NCI-H748 (cell line): ENCODE results near the gene C10orf95.
A peak's percentile ranks its signal among the peaks of the same experiment; 100 is the strongest.

Experiments
- DNase-seq: peaks from one replicate; lab custom pipeline; 2025; ENCODE audit not compliant: unreplicated experiment; lab: John Stamatoyannopoulos, UW

The C10orf95 gene

GRCh38 chr10:102435529-102436233 lies 15.7 kb downstream of the C10orf95 start:
- DNase-seq, result no peak

GRCh38 chr10:102435133-102435497 lies 16.2 kb downstream of the C10orf95 start:
- no peak for DNase-seq

GRCh38 chr10:102434394-102435132 lies 16.8 kb downstream of the C10orf95 start:
- no peak for DNase-seq

DNA sequence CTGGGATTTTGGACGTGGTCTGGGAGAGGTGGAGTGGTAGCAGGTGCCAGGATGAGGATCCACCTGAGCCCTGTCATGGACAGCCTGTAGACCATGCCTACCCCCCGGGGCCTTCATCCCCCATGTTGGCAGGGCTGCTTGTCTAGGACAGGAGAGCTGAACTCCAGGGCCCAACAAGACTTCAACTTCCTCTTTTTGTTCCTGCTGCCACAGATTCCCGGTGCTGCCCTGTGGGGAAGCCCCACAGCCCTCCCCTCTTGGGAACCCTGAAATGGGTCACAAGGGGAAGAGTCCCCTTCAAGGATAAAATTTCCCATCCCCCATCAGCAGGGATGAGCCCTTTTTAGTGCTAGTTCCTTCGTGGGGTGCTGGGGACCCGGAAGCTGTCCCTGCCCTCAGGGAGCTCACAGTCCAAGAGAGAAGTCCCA lies 17.7 kb downstream of the C10orf95 start:
- DNase-seq, result no peak

DNA sequence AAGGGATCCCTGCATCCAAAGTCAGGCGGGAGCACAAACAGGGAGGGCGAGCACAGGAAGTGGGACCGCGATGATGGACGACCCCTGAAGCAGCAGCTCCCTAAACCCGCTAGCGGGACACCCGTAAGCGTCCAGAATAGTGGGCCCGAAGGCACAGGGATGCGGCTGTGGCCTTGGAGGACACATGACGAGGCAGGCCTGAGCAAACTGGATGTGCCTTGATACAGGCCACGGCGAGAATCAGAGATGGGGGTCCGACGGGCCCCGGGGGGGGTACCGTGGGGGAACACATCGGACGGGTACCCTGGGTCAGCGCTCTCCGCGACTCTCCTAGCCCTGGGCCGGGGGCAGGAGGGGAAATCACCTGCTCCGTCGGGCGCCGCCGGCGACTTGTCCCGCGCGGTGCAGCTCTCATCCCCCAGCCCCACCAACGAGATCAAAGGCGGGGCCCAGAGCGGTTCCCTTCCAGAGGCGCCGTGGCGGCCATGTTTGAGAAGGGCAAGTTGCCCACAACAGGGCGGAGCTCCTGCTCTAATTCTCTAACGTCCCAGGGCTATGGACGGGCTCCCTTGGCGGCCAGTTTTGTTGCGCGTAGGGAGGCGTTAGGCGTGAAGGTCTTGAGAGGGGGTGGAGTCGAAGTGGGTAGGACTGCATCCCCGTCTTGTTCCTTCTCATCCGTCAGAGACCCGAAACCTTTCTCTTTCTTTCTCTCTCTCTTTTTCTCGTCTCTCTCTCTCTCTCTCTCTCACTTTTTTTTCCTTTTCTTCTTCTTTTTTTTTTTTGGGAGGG lies 19.0 kb downstream of the C10orf95 start, which contains the start of gene CUEDC2:
CUEDC2 (minus strand) TSS at position 413 of the 789 bp plus-strand sequence. CDS start 7,386 bp downstream, outside the sequence.
- DNase-seq, result peak; percentile 94

DNA sequence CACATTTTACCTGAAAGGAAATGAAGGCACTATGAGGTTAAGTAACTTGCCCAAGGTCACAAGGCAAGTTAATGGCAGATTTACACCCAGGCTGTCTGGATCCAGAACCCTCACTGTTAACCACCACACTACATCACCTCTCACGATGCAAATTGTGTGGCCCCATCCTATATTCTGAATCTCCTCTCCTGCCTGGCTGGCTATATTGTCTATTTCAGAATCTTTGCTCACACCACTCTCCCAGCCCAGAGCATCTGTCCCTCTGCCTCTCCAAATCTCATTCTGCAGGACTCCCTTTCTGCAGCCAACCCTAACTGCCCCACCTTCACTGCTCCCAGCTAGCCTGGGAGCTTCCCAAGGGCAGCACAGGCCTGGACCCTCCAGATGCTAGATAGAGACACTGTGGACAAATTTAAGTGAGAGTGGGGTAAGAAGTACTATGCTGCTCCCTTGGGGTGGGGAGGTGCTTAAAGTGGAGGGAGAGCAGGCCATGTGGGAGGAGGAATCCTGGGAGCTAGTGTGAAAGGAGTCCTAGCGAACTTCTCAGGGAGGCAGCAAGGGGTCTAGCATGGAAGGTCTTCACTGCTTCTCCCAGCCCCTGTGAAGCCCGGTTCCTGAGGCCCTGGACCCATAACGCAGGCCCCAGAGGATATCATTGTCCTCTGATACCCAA lies 19.8 kb downstream of the C10orf95 start:
- DNase-seq, result peak; percentile 29

DNA sequence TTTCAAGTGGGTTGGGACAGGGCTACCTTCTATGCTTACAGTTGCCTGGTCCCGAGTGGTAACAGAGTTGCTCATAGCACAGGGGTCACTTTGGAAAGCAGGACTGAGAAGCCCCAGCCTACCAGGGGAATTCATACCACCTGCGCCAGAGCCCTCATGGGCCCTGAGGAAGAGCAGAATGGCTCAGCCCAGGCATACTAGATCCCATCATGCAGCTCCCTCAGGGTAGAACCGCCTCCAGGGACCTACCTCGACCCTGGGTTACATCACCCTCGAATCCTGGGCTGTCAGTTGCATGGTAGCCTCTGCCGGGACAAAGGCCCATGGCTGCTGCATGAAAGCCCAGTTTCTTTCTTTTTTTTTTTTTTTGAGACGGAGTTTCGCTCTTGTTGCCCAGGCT lies 21.9 kb downstream of the C10orf95 start:
- no peak for DNase-seq

DNA sequence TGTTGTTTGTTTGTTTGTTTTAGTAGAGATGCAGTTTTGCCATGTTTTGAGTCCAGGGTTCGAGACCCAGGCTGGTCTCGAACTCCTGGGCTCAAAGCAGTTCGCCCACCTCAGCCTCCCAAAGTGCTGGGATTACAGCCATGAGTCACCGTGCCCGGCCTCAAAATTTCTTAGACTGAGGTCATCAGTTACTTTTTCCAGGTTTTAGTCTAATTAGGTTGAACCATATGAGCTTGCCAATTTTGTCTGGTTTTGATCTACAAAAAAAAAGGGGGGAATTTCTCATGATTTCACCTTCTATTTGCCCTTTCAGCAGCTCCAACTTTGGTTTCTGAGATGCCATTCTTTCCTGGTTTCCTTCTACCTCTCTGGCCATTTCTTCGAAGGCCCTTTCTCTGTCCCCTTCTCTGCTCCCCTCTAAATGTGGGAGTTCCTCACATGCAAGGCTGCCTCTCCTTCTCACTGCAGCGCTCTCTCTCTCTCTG lies 24.5 kb downstream of the C10orf95 start:
- no peak for DNase-seq

DNA sequence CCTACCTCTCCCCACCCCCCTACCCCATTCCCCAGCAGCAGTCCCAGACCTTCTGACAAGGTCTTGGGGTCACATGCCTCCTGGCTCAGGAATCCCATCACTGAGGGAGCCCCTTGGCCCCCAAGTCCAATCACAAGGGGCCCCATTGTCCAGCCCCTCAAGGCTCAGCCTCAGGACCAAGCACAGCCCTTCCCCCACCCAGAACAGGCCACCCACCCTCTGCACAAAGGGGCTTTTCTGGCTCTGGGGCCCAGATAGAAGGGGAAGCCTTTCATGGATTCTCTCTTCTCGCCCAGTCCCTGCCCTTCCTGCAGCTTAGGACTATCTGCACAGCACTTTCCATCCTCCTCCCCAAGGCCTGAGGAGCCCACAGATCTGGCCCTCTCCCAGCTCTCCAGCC lies 25.9 kb downstream of the C10orf95 start:
- DNase-seq, result no peak

GRCh38 chr10:102424916-102425315 lies 26.4 kb downstream of the C10orf95 start:
- no peak for DNase-seq

- DNase-seq, result no peak
Observed at GRCh38 chr10:102424145-102424544, 27.2 kb downstream of the C10orf95 start.

DNA sequence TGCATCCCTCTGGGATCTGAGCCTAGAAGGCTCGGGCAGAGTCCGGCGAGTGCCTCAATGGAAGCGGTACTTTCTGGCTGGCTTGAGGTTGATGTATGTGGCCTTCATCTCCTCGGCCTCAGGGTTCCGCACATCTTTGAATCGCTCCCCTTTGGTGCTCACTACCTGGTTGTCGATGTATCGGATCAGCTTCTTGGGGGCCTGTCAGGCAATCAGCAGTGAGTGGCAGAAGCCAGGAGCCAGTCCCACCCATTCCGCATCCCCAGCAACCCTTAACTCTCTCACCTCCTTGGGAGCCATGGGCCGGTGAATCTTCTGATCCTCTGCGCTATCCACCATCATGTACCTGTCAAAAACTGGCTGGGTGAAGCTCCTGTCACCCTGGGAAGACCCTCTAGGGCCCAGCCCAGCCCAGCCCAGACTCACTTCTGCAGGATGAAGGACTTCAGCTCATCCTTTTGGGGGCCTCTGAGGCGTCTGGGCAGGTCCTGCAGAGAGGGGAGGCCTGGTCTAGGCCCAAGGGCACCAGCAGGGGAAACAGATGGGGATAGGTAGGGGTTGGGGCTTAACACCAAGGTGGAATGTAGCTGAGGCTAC lies 27.9 kb downstream of the C10orf95 start:
- no peak for DNase-seq

DNA sequence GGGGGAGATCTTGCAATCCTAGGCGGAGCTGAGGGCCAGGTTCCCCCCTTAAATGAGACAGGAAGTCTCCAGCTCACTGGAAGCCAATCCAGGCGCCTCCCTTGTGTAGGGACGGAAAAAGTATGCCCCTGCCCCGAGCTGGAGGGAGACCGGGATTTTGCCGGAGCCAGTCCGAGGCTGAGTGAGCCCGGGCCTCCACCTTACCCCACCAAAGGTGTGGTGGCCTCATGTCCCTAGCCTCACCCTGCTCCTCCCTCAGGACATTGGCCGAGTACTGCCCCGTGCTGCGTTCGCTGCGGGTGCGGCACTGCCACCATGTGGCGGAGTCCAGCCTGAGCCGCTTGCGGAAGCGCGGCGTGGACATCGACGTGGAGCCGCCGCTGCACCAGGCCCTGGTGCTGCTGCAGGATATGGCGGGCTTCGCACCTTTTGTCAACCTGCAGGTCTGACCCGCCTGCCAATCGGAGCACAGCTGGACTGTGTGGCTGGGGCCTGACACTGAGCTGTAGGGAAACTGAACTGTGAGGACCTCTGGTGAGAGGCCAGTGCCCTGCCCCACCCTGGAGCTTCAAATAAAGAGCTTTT lies 28.7 kb downstream of the C10orf95 start:
- DNase-seq, result peak; percentile 70

DNA sequence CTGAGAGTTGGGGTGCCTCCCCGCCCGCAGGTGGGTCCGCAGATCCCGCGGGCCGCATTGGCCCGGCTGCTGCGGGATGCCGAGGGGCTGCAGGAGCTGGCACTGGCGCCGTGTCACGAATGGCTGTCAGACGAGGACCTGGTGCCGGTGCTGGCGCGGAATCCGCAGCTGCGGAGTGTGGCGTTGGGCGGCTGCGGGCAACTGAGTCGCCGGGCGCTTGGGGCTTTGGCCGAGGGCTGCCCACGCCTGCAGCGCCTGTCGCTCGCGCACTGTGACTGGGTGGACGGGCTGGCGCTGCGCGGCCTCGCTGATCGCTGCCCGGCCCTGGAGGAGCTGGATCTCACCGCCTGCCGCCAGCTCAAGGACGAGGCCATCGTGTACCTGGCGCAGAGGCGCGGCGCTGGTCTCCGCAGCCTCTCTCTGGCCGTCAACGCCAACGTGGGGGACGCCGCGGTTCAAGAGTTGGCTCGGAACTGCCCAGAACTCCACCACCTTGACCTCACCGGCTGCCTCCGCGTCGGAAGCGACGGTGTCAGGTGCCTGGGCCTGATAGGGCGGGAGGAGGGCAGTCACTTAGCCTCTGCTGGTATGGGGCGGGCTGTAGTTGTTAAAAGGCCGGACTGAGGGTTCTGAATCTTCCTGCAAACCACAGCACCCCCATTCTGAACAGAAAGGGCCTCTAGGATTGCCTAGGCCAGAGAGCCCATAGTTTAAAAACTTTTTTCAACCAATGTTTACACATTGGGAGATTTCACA lies 29.4 kb downstream of the C10orf95 start:
- peak; percentile 41 for DNase-seq

- no peak for DNase-seq
Observed at GRCh38 chr10:102421507-102421756, 29.9 kb downstream of the C10orf95 start.

GRCh38 chr10:102420714-102421506 lies 30.4 kb downstream of the C10orf95 start, which contains the start of gene FBXL15:
TSS of gene FBXL15 (plus strand) at chr10:102420836. CDS start at chr10:102421130, 294 bp downstream.
- DNase-seq, result peak; percentile 94

DNA sequence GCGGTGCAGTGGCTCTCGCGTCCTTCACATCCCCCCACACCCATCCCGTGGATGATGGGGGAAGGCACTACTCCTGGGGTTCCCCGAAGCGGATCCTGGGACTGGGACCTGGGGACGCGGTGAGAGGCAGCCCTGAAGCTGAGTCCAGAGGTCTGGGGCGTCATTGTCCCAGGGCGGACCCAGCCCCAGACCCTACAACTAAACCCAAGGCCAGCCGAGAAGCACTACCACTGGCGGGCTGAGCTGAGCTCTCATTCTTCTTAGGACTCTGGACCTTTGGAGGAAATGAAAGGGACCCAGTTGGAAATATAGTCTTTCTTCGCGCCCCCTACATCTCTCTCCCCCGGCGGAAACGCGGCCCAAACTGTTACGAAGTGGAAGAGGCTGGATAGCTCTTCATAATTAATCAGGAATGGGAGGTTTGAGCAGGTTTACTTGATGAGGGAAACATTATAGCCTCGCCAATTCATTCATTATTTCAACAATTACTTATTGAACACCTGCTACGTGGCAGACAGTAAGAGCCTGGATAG lies 31.1 kb downstream of the C10orf95 start:
- DNase-seq, result peak; percentile 50
